Lower leg skin (tissue), 3 donors: Measurements from ENCODE around the gene SEPHS1.

Experiments
- POLR2A ChIP-seq, 2 donors: fragments of 450-650 bp; IDR thresholded peaks; one replicate each; pipeline ENCODE4 v1.6.1; 2016 to 2017; ENCODE audit warnings: antibody characterized with exemption in 2 of 2, mild to moderate bottlenecking in 1 of 2, moderate library complexity in 1 of 2
- TF ChIP-seq, protein P1 (sequence below), 3 donors: fragments of 450-650 bp; IDR thresholded peaks; one replicate each; pipeline ENCODE4 v1.5.1; 2016; ENCODE audit warnings: antibody characterized with exemption in 3 of 3, mild to moderate bottlenecking in 3 of 3, moderate library complexity in 2 of 3

DNA sequence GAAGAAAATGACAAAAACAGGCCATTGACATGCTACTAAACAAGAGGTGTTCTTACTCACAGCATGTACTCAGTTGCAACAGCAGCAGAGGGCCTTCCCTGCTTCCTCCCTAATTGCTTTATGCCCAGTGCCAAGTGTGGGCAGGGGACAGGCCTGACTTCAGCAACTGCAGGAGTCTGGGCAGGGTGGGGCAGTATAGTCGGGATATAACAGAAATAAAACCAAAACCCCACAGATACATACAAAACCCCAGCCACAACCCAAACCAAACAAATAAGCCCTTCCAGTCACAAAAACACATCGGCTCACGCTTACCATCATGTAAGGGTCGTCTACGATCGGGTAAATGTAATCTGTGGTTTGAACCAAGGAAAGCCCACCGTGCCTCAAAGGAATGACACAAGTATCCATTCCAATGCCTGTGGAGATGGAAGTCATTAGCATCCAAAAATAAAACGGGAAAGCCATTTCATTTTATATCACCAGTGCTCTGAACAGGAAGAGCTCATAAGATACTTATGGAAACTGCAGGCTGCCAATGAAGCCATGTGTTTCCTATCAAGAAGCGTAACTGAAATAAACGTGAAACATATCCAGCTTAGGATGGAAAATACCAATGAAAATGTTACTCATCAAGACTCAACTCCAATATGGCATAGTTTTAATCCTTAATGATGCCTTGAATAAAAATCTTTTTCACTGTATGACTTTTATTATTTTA, 9.5 kb downstream of the SEPHS1 start:
- no peak for TF ChIP-seq POLR2A (IDR thresholded peaks at IDR 0.05)
- TF ChIP-seq, protein P1, sequence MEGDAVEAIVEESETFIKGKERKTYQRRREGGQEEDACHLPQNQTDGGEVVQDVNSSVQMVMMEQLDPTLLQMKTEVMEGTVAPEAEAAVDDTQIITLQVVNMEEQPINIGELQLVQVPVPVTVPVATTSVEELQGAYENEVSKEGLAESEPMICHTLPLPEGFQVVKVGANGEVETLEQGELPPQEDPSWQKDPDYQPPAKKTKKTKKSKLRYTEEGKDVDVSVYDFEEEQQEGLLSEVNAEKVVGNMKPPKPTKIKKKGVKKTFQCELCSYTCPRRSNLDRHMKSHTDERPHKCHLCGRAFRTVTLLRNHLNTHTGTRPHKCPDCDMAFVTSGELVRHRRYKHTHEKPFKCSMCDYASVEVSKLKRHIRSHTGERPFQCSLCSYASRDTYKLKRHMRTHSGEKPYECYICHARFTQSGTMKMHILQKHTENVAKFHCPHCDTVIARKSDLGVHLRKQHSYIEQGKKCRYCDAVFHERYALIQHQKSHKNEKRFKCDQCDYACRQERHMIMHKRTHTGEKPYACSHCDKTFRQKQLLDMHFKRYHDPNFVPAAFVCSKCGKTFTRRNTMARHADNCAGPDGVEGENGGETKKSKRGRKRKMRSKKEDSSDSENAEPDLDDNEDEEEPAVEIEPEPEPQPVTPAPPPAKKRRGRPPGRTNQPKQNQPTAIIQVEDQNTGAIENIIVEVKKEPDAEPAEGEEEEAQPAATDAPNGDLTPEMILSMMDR (IDR thresholded peaks at IDR 0.05) = no peak
